ENCODE data around the gene C6orf136.

C6orf136 gene

GRCh38 chr6:30614044-30614842 lies 32.7 kb upstream of the C6orf136 start:
- TF ChIP-seq REST (IDR thresholded peaks at IDR 0.05; ENCODE audit: insufficient read depth in 1 of 2, low read depth in 2 of 2, low read length in 2 of 2) (no peak), POLR2AphosphoS5 (IDR thresholded peaks at IDR 0.05; ENCODE audit: low read depth, low read length) (peak; percentile 6; the same call in 1 of the 2 replicates), TAF1 (IDR thresholded peaks at IDR 0.05; ENCODE audit: borderline replicate concordance, insufficient read depth, low read length) (no peak), FOXP2 (optimal IDR thresholded peaks at IDR 0.05; ENCODE audit: borderline replicate concordance, extremely low read depth, extremely low read length, insufficient read depth) (no peak), SIN3A (IDR thresholded peaks at IDR 0.05; ENCODE audit: borderline replicate concordance, insufficient read depth, low read length) (no peak)

- 0 out of 2 replicates have a peak, but pooled peaks have one; percentile 31 for TF ChIP-seq SIN3A (IDR thresholded peaks at IDR 0.05; ENCODE audit: borderline replicate concordance, insufficient read depth, low read length)
- TF ChIP-seq FOXP2 (optimal IDR thresholded peaks at IDR 0.05; ENCODE audit: borderline replicate concordance, extremely low read depth, extremely low read length, insufficient read depth) = no peak
- TF ChIP-seq POLR2AphosphoS5 (IDR thresholded peaks at IDR 0.05; ENCODE audit: low read depth, low read length) = 0 out of 2 replicates have a peak, but pooled peaks have one; percentile 20
- TF ChIP-seq REST (IDR thresholded peaks at IDR 0.05; ENCODE audit: insufficient read depth in 1 of 2, low read depth in 2 of 2, low read length in 2 of 2) = no peak
- TF ChIP-seq TAF1 (IDR thresholded peaks at IDR 0.05; ENCODE audit: borderline replicate concordance, insufficient read depth, low read length) = no peak
These were observed 32.1 kb upstream of the C6orf136 start for GRCh38 chr6:30614843-30615218.

- TF ChIP-seq REST (IDR thresholded peaks at IDR 0.05; ENCODE audit: insufficient read depth in 1 of 2, low read depth in 2 of 2, low read length in 2 of 2) = no peak
- TF ChIP-seq SIN3A (IDR thresholded peaks at IDR 0.05; ENCODE audit: borderline replicate concordance, insufficient read depth, low read length) = no peak
- TF ChIP-seq POLR2AphosphoS5 (IDR thresholded peaks at IDR 0.05; ENCODE audit: low read depth, low read length) = peak; percentile 98
- TF ChIP-seq TAF1 (IDR thresholded peaks at IDR 0.05; ENCODE audit: borderline replicate concordance, insufficient read depth, low read length) = 0 out of 2 replicates have a peak, but pooled peaks have one; percentile 4
These were observed 31.5 kb upstream of the C6orf136 start for GRCh38 chr6:30615219-30615957.

- no peak for TF ChIP-seq TAF1 (IDR thresholded peaks at IDR 0.05; ENCODE audit: borderline replicate concordance, insufficient read depth, low read length)
- TF ChIP-seq FOXP2 (optimal IDR thresholded peaks at IDR 0.05; ENCODE audit: borderline replicate concordance, extremely low read depth, extremely low read length, insufficient read depth) = no peak
- TF ChIP-seq SIN3A (IDR thresholded peaks at IDR 0.05; ENCODE audit: borderline replicate concordance, insufficient read depth, low read length) = 0 out of 2 replicates have a peak, but pooled peaks have one; percentile 25
These were observed 30.7 kb upstream of the C6orf136 start for GRCh38 chr6:30615958-30616810.

All from PFSK-1 (cell line).